RCC 7860 (cell line): Measurements from ENCODE around the gene NOC2L.
A peak's percentile ranks its signal among the peaks of the same experiment; 100 is the strongest.
"Not testable (repeated sequence)": the region's sequence is repeated elsewhere in the genome, so short reads cannot be mapped to it uniquely, and the experiment has no call there.

Experiments used
- DNase-seq: peaks from one replicate; pipeline ENCODE4 v3.0.0-alpha.2; 2015; ENCODE audit warnings: low spot score
- FAIRE-seq: peaks from 2 replicates; lab custom pipeline; 2012; peaks lifted over from hg19 to GRCh38; lab: Jason Lieb, UNC

Gene NOC2L

GRCh38 chr1:907611-908451, 51.2 kb downstream of the NOC2L start:
- no peak for FAIRE-seq
- no peak for DNase-seq

GRCh38 chr1:906600-907420, 52.2 kb downstream of the NOC2L start:
- FAIRE-seq (peak; percentile 94), DNase-seq (peak; percentile 91)

GRCh38 chr1:905811-906599, 53.1 kb downstream of the NOC2L start:
- no peak for DNase-seq
- no peak for FAIRE-seq

GRCh38 chr1:905071-905749, 53.8 kb downstream of the NOC2L start:
- FAIRE-seq: no peak
- DNase-seq: no peak

GRCh38 chr1:904310-904950, 54.6 kb downstream of the NOC2L start:
- no peak for FAIRE-seq
- DNase-seq: peak; percentile 68

- DNase-seq (no peak), FAIRE-seq (no peak)
Measured at GRCh38 chr1:903721-904271, 55.3 kb downstream of the NOC2L start.

GRCh38 chr1:903305-903704, 55.8 kb downstream of the NOC2L start:
- no peak for FAIRE-seq
- no peak for DNase-seq

GRCh38 chr1:902802-903201, 56.3 kb downstream of the NOC2L start:
- DNase-seq (no peak), FAIRE-seq (no peak)

- DNase-seq: no peak
- no peak for FAIRE-seq
Measured at GRCh38 chr1:901108-901859, 57.8 kb downstream of the NOC2L start.

- DNase-seq: no peak
- FAIRE-seq: no peak
Measured at GRCh38 chr1:899636-900317, 59.3 kb downstream of the NOC2L start.

GRCh38 chr1:897951-898350, 61.1 kb downstream of the NOC2L start:
- not testable (repeated sequence) for FAIRE-seq, DNase-seq

GRCh38 chr1:897226-897625, 61.8 kb downstream of the NOC2L start:
- DNase-seq (no peak), FAIRE-seq (no peak)
